Measurements from ENCODE around the gene ZNF565.
A peak's percentile ranks its signal among the peaks of the same experiment; 100 is the strongest.
"Not testable (repeated sequence)": the region's sequence is repeated elsewhere in the genome, so short reads cannot be mapped to it uniquely, and the experiment has no call there.

The ZNF565 gene

GRCh38 chr19:36149673-36150406 lies 64.6 kb downstream of the ZNF565 start:
- no peak for DNase-seq

GRCh38 chr19:36144624-36145023 lies 69.8 kb downstream of the ZNF565 start:
- no peak for DNase-seq

- DNase-seq, result no peak
These were observed 72.0 kb downstream of the ZNF565 start for GRCh38 chr19:36142496-36142895.

- no peak for DNase-seq
These were observed 72.4 kb downstream of the ZNF565 start for GRCh38 chr19:36142046-36142445.

GRCh38 chr19:36141039-36141927 lies 73.2 kb downstream of the ZNF565 start:
- DNase-seq, result peak; percentile 88

- peak; percentile 58 for DNase-seq
These were observed 74.0 kb downstream of the ZNF565 start for GRCh38 chr19:36140304-36141038.

- DNase-seq, result peak; percentile 83
These were observed 74.8 kb downstream of the ZNF565 start, which contains the start of gene CAPNS1 for GRCh38 chr19:36139473-36140303. TSS of gene CAPNS1 (plus strand) at chr19:36140066. CDS start at chr19:36141012, 946 bp downstream.

- DNase-seq, result no peak
These were observed 75.4 kb downstream of the ZNF565 start for GRCh38 chr19:36139120-36139472.

- DNase-seq, result no peak
These were observed 77.3 kb downstream of the ZNF565 start for GRCh38 chr19:36136964-36137686.

GRCh38 chr19:36134867-36135266 lies 79.6 kb downstream of the ZNF565 start:
- DNase-seq, result not testable (repeated sequence)

Data from effector CD8-positive, alpha-beta T cell (primary cell).